HG02938 (cell line): ENCODE measurements around the gene TAGLN2.

ENCODE experiments used
- ATAC-seq: cut with Tn5 transposase; IDR thresholded peaks from one replicate; pipeline ENCODE4 v1.9.1; 2021; ENCODE audit warnings: mild to moderate bottlenecking, moderate library complexity; ENCODE audit not compliant: unreplicated experiment

TAGLN2 gene

GRCh38 chr1:159923203-159924024 lies 1.9 kb downstream of the TAGLN2 start:
- ATAC-seq, result peak; percentile 41

GRCh38 chr1:159922511-159923202 lies 2.6 kb downstream of the TAGLN2 start:
- no peak for ATAC-seq

GRCh38 chr1:159921700-159922504 lies 3.4 kb downstream of the TAGLN2 start:
- no peak for ATAC-seq

DNA sequence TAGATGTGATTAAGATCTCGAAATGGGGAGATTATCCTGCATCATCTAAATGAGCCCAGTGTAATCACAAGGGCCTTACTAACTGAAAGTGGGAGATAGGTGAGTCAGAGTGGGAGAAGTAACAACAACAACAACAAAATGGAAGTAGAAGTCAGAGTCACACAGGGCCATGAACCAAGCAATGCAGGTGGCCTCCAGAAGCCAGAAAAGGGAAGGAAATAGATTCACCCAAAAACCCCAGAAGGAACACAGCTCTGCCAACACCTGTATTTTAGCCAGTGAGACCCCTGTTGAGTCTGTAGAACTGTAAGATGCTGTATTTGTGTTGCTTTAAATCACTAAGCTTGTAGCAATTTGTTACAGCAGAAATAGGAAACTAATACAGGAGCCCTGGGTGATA lies 4.1 kb downstream of the TAGLN2 start:
- peak; percentile 14 for ATAC-seq

GRCh38 chr1:159920651-159921050 lies 4.7 kb downstream of the TAGLN2 start:
- no peak for ATAC-seq

DNA sequence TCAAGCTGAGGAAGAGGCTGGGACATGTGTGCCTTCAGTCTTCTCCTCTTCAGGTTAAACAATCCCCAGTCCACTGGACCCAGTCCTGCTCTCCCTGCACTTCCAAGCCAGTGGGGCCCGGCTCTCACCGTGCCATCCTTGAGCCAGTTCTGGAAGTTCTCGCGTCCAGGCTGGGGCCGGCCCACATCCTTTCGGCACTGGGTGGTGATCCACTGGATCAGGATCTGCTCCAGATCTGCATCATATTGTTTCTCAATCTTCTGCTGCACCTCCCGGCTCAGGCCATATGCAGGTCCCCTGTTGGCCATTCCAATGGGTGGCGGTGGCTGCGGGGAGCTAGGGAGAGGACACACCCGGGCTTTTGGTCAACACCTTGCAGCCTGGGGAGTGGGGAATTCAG lies 5.1 kb downstream of the TAGLN2 start:
- ATAC-seq, result no peak

DNA sequence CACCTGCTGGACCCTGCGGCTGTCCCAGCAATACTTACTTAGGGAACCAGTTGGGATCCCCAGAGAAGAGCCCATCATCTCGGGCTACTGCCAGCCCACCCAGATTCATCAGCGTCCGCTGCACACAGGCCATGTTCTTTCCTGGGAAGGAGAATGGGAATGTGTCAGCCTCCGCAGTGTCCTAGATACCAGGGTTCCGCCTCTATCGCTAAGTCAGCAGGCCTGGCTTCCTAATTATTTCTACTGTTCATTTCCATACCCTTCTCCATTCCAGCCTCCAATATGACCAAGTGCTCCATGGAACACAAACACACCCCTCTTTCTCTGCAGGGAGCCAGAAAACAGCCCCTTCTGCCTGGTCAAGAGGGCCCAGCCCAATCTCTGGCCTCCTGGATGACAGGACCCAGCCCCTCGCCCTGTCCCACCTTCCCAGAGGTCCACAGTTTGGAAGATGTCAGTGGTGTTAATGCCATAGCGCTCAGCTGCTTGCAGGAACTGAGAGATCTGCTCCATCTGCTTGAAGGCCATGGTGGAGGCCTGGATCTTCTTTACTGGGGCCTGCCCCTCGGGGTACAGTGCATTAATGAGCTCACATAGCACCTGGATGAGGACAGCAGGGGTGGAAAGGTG lies 6.0 kb downstream of the TAGLN2 start:
- no peak for ATAC-seq

DNA sequence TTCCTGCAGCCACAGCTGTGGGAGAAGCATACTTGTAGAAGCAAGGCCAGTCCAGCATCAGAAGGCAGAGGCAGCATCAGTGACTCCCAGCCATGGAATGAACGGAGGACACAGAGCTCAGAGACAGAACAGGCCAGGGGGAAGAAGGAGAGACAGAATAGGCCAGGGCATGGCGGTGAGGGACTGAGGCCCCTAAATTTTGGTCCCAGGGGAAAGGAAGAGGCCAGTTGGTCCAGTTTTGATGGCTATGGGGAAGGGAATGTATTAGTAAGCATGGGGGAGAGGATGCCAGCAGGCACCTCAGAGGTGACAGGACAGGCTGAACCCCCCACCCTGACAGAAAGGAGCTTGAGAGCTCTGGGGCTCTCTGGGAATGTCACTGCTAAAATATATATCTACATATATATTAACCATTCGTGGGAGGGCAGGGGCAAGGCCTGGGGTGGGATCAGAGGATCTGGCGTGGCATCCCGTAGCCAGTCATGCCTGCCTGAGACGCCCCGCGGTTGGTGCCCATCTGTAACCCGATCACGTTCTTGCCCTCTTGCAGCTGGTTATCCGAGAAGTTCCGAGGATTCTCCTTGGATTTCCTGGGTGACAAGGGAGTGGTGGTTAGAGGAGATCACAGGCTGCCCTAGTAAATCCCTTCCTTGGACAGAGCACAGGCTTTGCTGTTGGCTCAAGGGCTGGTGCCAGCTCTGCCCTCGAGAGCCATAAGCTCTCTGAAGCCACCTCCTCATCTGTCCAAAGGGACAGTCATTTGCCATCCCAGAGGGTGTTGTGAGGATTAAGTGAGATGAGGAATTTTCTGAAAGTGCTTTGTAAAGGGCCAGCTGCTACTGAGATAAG lies 6.7 kb downstream of the TAGLN2 start:
- ATAC-seq, result no peak

DNA sequence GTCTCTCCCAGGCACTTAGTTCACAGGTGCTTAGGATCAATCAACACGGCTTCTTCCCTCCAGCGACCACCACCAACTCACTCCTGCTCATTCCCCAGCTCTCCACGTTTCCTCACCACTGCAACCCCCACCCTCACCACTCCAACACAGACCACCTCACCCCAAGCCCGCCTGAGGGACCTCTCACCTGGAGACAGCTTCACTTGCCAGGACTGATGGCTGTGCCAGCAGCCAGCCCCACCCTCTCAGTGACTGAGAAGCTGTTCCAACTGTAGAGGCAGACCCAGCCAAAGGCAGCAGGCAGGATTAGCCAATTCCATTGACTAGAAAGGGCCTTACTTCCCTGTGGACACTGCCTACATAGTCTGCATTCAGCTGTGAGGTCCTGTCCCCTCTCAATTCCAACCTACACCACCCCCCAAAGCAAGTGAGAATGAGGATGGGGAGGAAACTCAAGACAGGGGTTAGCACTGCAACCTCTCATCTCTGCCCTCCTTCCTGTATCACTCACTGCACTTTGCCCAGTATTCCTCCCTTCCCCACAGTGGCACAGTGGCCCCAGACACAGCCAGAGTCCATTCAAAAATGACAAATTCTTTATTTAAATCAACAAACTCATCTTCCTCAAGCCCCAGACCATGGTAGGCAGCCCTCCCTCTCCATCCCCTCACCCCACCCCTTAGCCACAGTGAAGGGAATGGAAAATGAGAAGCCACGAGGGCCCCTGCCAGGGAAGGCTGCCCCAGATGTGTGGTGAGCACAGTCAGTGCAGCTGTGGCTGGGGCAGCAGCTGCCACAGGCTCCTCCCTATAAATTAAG lies 7.6 kb downstream of the TAGLN2 start:
- ATAC-seq, result no peak

DNA sequence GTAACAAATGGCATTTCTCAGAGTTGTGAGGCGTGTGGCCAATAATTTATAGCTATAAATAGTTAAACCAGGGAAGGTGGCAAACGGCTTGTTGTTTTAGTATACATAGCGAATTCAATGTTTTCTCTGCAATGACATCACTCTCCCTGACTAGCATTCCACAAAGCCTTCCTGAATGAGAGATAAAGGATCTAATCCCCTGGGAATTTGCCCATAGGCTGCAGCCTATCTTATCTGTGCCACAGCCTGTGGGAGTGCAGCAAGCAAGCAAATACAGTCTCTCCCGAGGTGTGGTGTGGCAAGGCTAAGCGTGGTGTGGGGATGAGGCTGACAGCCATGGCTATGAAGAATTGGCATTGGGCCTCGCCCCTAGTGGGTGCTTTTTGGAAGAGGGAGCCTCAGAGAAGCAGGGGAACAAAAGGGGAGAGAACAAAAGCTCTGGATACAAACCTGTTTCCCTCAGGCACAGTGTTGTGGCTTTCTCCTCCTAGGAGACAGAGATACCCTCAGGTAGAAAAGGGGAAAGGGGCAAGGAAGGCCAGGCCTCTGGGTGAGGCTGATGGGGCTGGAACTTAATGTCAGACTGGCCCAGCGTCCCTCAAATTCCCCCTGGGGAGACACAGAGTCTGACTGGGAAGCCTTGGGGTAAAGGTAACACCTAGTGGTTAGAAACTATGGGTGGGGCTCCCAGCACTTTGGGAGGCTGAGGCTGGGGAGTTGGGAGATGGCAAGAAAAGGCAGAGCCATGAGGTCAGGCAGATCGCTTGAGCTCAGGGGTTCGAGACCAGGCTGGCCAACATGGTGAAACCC lies 8.9 kb downstream of the TAGLN2 start:
- no peak for ATAC-seq

DNA sequence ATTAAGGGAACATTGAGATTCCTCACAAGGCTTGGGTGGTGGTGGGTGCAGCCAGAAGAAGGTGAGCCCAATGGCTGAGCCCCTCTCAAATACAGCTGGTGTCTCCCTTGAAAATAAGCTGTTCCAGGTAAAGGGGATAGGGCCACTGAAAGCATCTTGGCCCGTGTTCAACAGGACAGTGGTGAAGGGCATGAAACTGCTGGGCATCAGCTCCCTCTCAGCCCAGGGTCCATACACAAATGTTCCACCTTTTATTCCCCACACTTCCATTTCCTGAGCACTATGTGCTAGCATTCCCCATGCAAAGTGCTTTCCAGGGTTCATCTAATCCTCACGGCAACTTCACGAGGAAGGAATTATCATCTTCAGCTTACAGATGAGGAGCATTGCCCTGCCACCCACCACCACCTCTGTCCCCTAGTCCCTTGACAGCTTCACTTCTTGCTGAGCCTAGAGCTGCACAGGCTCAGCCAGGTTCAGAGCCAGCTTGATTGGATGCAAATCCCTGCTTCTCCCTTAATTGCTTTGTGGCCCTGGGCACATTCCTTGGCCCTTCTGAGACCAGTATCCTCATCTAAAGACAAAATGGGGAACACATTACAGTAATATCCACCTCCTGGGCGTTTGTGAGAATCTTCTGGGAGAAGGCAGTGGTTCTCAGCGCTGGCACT lies 9.6 kb downstream of the TAGLN2 start:
- ATAC-seq, result no peak

GRCh38 chr1:159914252-159915018 lies 10.9 kb downstream of the TAGLN2 start:
- ATAC-seq, result no peak

DNA sequence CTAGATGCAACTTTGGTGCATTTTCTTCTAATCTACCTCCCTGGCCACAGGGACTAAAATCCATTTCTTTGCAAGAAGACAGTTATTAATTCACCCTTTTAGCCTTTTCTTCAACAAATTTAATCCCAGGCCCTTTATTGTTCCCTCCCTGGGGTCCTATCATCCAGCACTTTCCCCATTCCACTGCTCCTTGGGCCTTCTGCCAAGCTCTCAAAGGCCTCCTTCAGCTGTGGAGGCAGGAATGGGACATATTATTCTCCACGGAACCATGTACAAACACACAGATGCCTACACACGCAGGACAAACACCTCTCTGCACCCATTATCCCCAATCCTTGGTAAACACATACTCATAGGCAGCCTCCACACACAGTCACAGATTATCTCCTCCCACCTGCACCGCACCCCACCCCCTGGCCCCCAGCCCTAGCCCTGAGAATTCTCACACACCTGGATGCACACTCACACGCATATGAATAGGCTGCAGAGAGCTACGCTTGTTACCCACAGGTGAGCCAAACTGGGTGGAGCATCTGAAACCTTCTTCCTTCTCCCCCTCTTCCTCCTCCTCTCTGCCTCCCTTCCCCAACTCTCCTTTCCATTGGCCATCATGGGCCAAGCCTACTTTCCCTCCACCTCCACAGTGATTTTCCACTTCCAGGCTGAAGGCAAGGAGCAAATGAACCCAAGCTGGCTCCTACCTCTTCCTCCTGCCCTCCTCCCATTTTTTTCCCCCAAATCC lies 11.7 kb downstream of the TAGLN2 start:
- ATAC-seq, result no peak

GRCh38 chr1:159911326-159912070 lies 13.8 kb downstream of the TAGLN2 start:
- ATAC-seq, result no peak

GRCh38 chr1:159908031-159908940 lies 17.0 kb downstream of the TAGLN2 start:
- ATAC-seq, result no peak
